RPMI8226 (cell line): Measurements from ENCODE around the gene SYT4.
"Not testable (repeated sequence)": the region's sequence is repeated elsewhere in the genome, so short reads cannot be mapped to it uniquely, and the experiment has no call there.

Source experiments
- DNase-seq: peaks from one replicate; pipeline ENCODE4 v3.0.0-alpha.2; 2015

The SYT4 gene

DNA sequence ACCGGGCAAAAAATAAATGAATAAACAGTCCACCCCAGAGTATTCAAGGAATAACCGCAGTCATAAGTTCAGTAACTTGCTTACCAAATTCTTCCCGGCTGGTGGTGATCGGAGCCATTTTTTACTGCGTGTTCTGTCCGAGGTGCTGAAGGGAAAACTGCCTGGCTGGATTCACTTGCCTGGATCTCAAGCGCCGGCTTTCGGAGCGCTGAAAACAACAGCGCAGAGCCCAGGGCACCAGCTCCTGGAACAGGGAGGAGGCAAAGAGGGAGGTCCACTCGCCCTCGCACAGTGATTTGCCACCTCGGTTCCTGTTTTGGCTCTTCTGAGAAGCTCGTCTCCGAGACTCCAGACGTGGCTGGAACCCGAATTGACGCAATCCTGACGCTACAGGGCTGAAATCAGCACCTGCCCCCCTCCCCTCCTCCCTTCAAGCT, at the start of gene SYT4:
Gene SYT4, minus strand, starts transcription at position 327 of the 437 bp plus-strand sequence. Its CDS starts 209 bp downstream, at position 118.
- peak; percentile 18 for DNase-seq

DNA sequence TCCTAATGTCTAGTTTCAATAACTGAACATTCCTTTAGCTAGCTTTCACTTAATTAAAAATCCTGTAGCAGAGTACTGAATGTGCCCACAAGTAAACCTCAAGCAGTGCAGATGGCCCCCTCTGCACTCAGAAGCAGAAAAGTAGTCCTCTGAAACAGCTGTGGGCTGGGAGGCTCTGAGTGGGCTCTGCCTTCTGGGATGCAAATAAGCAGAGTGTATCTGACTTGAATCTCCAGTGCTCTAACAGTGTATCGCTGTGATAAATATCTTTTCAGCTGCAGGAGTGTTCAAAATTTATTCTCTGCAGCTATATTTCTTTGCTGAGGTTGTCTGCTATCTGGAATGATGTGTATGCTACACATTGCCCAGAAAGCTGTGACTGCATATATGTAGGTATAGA, 44.8 kb upstream of the SYT4 start:
- no peak for DNase-seq

DNA sequence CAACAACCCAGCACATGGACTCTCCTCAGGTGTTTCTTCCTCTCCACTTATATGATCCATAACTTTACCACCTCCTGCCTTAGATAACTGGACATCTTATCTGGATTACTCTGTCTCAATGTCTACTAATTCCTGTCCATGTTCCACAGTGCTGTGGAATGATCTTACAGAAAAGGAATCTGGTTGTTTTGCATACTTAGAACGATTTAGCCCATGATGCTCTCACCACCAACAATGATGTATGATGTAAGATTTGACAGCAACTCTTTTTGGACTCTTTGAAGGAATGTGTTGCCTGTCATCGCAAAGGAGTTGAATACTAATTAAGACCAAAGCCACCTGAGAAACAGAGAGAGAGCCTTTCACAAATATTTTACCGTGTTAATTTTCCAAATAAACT, 37.7 kb upstream of the SYT4 start:
- no peak for DNase-seq

DNA sequence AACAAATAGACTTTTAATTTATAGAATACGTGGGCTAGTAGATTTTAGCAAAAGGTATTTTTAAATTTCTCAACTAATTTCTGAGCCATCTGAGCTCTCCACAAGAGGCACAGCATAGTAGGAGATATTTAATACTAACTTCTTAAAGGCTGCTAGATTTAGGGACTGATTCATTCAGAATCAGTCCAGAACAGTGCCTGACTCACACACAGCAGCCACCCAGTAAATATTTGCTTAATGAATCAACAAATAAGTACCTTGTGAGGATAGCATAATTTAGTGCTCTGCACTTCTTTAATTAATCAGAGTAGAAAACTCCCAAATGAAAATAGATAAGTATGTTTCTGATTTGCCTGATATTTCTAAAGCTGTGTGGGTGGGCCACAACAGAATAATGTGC, 35.6 kb upstream of the SYT4 start:
- no peak for DNase-seq

GRCh38 chr18:43310239-43310638, 32.9 kb upstream of the SYT4 start:
- no peak for DNase-seq

GRCh38 chr18:43303376-43303775, 26.1 kb upstream of the SYT4 start:
- no peak for DNase-seq

- DNase-seq = not testable (repeated sequence)
Measured at GRCh38 chr18:43286187-43286586, 8.9 kb upstream of the SYT4 start.

- DNase-seq = no peak
Measured at GRCh38 chr18:43283299-43283698, 6.0 kb upstream of the SYT4 start.

DNA sequence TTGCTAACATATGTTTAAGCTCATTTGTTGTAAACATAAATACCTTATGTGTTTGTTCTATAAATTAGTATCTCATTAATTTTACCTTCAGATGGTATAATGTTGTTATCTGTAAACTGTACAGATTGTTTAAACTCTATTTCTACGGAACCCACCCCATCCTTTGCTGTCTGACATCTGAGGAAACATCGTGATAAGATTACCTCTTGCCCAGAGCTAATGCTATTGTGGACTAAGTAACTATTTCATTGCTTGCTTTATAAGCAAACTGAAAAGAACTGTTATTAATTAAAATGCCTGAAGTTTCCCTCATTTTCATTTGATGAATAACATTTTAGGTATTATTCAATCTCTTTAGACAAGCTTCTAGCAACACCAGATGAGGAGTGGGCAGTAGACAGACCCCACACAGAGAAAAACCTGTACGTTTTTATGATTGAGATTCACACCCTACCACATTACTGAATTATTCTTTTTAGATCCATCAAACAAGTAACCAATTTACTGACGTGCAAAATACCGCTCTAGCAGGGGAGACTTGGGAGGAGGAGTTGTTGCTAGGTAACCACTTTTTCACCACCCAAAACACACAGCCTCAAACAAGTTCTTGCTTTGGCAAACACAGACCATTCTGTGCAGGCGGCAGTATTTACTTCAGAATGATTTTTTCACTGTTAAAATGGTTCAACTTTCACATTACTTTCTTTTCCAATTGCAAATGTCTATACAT, 1.9 kb upstream of the SYT4 start:
- DNase-seq = peak; percentile 37

GRCh38 chr18:43278355-43278754, 1.1 kb upstream of the SYT4 start:
- DNase-seq = no peak

DNA sequence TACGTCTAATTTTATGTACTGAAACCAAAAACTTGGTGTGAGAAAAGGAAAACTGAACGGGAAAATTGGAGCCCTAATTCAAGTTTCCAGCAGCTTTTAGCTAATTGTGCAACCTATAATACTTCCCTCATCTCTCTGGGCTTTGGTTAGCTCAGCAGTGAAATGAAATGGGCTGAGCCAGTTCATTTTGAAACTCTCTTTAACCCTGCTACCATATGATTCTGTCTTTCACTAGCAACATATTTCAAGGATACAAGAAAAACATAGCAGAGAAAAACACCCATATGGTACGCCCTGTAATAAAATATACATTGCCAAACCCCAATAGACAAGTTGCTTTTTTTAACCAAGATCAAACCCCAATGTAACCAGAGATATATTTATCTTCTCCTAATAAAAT, 799 bp downstream of the SYT4 start:
- no peak for DNase-seq

- no peak for DNase-seq
Measured at GRCh38 chr18:43275546-43275945, 1.7 kb downstream of the SYT4 start.

DNA sequence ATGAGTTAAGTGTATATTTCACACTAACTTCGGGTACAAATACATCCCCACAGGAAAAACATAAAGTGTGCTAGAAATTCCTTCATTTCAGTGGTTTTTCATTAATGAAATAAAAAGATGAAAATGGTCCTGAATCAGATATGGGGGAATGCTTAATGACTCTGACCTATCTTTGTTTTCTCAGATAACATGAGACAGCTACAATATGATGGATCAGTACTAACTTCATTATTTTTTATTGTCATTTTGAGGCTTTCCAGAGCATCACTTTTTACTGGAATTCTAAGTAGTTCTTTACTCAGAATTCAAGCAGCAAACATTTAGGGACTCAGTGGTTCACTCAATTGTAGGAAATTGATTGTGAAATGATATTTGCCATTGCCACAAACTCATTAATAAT, 2.8 kb downstream of the SYT4 start:
- DNase-seq = no peak

GRCh38 chr18:43271593-43272432, 5.5 kb downstream of the SYT4 start:
- DNase-seq = peak; percentile 48

DNA sequence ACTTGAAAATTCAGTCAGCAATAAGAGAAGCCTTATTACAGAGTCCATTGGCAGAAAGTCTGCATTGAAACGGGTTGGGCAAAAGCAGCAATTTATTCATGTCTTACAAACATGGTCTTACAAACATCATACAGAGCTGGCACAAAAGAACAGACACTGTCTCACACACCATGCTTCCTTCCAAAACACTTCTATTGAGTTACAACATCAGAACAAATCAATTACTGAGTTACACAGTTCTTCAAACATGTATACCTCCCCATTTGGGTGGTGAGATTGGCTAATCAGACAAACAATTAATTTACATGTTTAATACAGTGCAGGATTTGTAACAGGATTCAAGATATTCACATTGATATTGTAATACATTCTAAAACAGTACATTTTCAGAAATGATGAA, 9.5 kb downstream of the SYT4 start:
- DNase-seq = no peak

DNA sequence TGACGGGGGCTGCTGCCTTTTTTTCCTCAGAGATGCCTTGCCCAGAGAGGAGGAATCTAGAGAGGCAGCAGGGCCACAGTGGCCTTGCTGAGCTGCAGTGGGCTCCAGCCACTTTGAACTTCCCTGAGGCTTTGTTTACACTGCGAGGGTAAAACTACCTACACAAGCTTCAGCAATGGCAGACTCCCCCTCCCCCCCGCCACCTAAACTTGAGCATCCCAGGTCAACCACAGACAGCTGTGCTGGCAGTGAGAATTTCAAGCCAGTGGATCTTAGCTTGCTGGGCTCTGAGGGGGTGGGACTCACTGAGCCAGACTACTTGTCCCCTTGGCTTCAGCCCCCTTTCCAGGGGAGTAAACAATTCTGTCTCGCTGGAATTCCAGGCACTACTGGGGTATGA, 11.8 kb downstream of the SYT4 start:
- DNase-seq = no peak

GRCh38 chr18:43248610-43249249, 28.6 kb downstream of the SYT4 start:
- DNase-seq = no peak

- no peak for DNase-seq
Measured at GRCh38 chr18:43247944-43248343, 29.3 kb downstream of the SYT4 start.

GRCh38 chr18:43238429-43238828, 38.9 kb downstream of the SYT4 start:
- DNase-seq = no peak

DNA sequence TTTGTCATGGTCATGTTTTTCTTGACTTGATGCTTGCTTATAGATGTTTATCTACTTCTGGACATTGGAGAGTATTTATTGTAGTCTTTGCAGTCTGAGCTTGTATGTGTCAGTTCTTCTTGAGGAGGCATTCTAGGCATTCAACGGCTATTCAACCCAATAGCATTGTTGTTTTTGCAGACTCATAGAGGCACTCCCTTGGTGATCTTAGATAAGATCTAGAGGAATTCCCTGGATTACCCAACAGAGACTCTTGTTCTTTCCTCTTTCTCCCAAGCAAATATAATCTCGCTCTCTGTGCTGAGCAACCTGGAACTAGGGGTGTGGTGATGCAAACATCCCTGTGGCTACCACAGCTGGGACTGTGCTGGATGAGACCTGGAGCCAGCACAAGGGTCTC, 40.4 kb downstream of the SYT4 start:
- DNase-seq = no peak

GRCh38 chr18:43234889-43235288, 42.4 kb downstream of the SYT4 start:
- no peak for DNase-seq

GRCh38 chr18:43222501-43222900, 54.8 kb downstream of the SYT4 start:
- DNase-seq = no peak

- DNase-seq = no peak
Measured at GRCh38 chr18:43220691-43221090, 56.6 kb downstream of the SYT4 start.
